DMS153 treated with DMSO at 0.1 percent for 48 hours (cell line): ENCODE data around the gene ODAPH.
A peak's percentile ranks its signal among the peaks of the same experiment; 100 is the strongest.
"Not testable (repeated sequence)": the region's sequence is repeated elsewhere in the genome, so short reads cannot be mapped to it uniquely, and the experiment has no call there.

ENCODE experiments used
- DNase-seq: peaks from one replicate; lab custom pipeline; 2025; ENCODE audit not compliant: unreplicated experiment; lab: John Stamatoyannopoulos, UW

Gene ODAPH, protein sequence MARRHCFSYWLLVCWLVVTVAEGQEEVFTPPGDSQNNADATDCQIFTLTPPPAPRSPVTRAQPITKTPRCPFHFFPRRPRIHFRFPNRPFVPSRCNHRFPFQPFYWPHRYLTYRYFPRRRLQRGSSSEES

DNA sequence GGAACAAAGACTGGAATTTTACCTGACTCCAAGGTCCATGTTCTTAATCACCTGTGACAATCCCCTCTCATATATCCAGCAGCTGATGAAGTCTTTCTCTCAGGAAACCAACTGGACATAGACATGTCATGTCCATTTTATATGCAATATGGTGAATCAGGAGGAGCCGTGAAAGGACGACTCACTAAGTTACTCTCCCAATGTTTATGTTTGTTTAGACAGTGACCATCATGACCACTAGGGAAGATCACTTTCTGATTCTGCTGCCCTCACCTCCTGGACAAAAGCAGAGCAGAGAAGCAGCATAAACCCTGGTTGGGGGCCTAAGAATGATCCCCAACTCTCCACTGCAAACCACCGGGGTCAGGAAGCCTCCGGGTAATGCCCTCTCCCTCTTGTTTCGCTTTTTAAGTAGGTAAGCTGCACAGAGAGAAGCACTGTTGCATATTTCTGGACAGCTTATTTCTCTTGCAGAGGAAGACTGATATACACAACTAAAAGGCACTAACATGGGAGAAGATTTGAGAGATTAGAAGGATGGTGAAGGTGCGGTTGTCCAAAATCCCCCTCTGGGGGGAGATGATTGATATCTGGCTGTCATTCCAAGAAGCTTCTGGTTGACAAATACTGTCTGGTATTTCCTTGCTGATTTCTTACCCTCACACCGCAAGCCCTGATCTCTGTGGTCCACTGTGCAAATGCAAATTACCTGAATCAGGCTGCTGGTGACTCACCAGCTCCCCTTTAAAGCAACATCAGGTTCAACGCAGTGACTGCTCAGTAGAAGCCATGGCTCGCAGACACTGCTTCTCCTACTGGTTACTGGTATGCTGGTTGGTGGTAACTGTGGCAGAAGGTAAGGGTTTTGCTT is at the start of gene ODAPH:
TSS of gene ODAPH (plus strand) at position 773 of the 871 bp plus-strand sequence. CDS start at position 790, 17 bp downstream.
- DNase-seq, result no peak

DNA sequence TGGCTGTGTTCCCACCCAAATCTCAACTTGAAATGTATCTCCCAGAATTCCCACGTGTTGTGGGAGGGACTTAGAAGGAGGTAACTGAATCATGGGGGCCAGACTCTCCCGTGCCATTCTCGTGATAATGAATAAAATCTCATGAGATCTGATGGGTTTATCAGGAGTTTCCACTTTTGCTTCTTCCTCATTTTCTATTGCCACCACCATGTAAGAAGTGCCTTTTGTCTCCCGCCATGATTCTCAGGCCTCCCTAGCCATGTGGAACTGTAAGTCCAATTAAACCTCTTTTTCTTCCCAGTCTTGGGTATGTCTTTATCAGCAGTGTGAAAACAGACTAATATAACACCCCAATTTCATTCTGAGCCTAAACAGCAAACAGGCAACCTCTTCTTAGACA is 46.3 kb upstream of the ODAPH start:
- DNase-seq, result not testable (repeated sequence)

DNA sequence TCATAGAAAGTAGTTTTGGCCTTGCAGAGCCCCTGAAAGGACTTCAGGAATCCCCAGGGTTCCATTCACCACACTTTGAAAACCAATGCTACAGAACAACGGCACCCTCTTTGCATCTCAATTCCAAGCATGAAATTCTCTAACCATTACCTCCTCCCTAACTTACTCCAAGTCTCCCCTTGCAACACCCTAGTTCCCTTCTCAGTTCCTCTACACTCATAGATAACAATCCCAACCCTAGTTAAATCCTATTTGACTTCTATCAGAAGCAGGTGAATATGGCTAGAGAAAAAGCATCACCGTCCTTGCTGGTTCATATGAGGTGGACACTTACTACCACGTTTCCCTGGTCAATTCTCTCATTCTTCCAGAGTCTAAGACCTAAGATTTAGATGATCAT is 44.0 kb upstream of the ODAPH start:
- no peak for DNase-seq

DNA sequence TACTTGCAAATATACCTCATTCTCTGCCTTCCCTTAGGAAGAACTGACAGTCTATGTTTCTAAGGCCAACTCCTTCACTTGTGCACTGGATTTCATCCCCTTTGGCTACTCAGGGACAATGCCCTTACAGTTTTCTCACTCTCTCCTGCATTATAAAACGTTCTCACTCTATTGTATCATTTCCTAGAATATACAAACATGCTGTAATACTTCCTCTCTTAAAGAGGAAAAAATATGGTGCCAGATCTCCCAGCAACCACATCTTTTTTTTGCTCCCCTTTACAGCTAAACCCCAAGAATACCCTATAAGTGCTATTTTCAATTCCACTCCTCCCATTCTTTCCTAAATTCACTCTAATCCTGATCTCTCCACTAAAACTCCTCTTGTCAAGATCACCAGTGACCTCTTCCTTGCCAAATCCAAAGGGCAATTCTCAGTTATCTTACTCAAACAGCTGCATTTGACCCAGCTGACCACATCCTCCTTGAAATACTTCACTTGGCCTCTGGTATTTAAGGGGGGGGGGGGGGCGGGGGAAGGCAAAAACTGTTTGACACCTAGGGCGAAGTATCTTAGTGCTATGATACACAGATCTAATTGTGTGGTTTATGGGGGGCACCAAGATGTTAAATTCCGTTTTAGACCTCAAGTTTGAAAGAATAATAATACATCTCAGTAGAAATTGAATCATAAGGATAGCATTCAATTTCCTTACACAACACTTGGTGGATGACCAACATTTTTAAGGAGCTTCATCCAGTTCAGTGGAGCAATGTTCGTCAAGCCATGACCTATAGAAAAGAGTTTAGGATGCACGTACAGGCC is 43.3 kb upstream of the ODAPH start:
- DNase-seq, result no peak

DNA sequence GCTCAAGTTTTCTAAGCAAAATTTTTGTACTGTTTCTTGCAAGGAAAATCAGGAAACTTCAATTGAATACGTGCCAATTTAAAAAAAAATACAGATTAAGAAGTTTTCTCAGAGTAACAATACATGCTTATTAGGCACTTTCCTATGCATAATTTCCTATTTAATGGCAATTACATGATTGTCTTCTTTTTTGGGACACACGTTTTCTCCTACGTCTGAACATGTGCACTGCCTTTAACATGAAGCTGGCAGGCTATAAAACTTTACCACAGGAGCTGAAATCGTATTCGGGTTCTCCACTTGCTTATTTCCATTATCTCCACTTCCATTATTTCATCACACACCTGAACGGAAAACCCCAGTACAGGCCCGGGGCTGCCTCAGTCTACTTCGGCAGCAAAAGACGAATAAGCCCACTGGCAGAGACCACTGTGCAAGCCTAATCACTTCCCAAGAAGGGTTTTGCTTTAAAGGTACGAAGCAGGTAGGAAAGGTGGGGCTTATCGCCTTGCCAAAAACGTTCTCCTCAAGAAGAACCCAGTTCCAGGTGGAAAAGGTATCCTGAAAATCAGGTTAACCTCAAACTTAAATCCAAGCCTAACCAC is 42.2 kb upstream of the ODAPH start:
- DNase-seq, result peak; percentile 40

DNA sequence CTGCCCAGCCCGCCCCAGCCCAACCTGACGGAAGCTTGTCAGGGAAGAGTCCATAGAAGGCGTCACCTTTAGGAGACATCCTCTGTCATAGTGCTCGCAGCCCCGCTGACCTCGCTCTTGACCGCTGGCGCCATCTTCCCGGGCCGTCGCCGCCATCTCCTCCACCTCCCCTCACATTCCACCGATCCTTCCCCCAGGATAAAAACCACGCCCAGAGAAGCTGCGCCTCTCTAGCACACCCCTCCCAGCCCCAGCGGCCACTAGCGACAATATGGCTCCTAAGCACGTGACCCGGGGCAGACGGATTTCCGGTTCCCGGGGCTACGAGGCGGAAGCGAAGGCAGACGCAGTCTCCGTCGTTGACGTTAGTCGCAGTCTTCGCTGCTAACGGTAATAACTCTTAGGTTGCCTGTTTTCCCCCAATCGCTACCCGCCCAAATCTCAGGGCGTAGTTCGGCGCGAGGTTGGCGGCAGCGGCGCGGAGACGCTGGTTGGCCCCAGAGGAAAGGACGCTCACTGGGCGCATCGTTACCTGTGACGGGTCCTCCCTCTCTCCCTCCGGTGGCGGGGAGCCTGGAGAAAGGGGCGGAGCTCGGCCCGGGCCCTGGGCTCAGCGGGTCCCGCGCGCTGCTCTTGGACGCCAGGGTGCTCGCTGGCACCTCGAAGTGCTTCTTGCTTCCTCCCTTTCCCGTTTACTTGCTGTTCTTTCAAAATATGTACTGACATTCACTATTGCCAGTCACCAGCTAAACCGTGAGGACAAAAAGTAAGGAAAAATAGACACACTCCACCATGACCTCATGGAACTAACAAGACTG is 41.5 kb upstream of the ODAPH start, which contains the start of the genes RCHY1 and THAP6:
TSS of gene RCHY1 (minus strand) at position 273 of the 818 bp plus-strand sequence. CDS start at position 156, 117 bp downstream.
TSS of gene THAP6 (plus strand) at position 343 of the 818 bp plus-strand sequence. CDS start 980 bp downstream, outside the sequence.
- peak; percentile 95 for DNase-seq

DNA sequence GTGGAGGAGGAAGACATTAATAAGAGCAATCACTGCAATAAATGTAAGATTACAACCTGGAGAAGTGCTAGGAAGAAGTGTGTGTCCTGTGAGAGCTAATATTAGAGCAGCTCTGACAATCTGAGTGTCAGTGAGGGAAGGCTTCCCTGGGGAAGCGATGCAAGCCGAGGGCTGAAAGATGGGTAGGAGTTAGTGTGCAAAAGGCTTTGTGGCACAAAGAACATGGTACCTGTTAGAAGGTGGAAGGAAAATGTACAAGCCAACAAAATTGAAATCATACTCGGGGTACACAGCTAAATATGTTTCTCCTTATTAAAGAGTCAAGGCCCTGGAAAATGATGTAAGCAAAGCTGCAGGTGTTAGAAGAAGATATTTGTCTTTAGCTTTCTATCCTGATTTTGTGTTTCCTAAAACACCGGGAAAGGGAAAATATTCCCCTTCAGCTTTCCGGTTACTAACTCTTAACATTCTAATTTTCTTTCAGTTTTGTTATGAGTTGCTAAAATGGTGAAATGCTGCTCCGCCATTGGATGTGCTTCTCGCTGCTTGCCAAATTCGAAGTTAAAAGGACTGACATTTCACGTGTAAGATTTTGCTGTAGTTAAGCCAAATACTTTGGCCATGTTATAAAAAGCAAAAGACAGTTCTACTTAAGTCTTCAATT is 40.8 kb upstream of the ODAPH start:
- no peak for DNase-seq

DNA sequence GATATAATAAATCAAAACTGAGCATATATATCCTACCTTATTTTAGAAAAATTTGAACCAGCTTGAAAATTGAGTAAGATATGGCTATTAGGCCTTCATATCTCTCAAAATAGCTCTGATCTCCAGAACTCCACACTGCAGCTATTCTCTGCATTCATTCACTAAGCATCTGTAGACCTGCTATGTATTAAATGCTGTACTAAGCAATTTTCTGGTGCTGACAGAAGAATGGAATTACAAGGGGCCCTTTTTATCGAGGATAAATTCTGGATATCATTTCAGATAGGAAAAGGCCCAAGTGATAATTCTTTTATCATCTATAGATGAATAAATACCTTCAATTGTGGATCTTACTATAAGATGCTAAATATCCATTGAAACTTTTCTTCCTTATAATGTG is 39.7 kb upstream of the ODAPH start:
- no peak for DNase-seq

DNA sequence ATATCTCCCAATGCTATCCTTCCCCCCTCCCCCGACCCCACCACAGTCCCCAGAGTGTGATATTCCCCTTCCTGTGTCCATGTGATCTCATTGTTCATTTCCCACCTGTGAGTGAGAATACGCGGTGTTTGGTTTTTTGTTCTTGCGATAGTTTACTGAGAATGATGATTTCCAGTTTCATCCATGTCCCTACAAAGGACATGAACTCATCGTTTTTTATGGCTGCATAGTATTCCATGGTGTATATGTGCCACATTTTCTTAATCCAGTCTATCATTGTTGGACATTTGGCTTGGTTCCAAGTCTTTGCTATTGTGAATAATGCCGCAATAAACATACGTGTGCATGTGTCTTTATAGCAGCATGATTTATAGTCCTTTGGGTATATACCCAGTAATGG is 36.4 kb upstream of the ODAPH start:
- not testable (repeated sequence) for DNase-seq

DNA sequence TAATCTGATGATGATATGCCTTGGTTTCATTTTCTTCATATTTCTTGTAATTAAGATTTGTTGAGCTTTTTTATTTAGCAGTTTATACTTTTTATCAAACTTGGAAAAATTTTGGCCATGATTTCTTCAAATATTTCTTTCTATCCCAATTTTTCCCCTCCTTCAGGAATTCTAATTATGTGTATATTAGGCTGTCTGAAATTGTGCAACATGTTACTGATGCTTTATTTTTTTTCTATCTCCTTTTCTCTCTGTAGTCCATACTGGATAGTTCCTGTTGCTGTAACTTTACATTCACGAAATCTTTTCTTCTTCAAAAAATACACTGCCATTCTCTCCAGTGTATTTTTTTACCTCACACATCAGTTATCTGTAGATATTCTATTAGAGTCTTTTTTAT is 30.8 kb upstream of the ODAPH start:
- DNase-seq, result no peak

DNA sequence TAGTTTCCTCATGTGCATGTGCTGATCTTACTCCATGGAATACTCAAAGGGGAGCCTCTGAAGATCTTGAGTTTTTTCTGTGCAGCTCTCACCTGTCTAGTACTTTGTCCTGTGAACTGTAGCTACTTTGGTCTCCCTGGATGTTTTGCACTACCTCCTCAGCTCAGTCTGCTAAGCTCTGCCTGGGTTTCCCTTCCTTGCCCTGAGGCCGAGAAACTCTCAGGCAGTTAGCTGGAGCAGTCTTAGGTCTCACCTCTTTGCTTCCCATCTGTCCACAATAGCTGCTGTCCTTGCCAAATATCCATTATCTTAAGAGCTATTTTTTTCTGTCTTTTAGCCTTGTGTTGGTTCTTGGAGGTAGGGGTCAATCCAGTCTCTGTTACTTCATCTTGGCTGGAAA is 30.0 kb upstream of the ODAPH start:
- DNase-seq, result no peak

DNA sequence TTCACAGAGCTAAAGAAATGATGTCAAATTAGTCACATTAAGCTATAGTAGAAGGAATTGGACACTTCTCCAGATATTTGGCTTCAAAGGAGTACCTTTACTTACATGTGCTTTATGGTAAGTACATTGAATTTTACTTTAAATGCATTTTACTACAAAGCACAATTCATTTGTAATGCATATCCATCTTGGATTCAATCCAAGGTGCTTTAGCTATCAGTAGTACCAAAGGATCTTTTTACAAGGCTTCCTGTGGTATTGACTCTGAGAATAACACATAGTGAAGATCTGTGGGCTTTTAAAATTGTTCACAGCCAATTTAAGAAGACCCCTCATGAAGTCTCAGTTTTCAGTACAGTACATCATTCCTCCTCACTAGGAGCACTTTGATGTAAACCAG is 28.4 kb upstream of the ODAPH start:
- DNase-seq, result no peak

DNA sequence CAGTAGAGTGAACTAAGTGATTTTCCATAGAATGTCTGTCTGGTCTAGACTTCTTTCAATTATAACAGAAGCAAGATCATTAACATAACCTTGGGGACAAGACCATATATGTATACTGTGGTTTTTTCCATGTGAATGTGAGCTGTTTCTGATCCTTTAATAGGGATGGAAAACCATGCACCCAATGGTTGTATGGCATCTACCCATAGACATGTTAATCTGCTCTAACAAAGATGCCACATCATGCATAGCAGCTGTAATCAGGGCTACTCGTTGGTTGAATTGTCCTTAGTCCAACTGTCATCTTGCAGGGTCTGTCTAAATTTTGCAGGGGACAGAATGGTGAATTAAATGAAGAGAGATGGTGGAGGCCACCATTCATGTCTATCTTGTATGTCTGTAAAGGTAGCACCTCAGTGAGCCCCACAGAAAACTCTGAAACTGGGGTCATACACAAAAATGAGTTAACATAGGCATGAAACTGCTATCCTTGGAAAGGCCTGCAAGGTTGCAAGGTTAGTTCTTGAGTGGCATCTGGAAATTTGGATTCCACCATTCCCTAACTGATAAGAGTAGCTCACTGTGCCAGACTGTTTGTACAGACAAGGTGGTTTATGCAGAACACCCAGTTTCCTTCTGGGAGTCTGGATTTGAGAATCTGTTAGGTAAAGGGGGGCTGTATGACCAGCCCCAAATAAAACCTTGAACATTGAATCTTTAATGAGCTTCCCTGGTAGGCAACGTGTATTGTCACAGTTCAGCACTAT is 25.1 kb upstream of the ODAPH start:
- no peak for DNase-seq

DNA sequence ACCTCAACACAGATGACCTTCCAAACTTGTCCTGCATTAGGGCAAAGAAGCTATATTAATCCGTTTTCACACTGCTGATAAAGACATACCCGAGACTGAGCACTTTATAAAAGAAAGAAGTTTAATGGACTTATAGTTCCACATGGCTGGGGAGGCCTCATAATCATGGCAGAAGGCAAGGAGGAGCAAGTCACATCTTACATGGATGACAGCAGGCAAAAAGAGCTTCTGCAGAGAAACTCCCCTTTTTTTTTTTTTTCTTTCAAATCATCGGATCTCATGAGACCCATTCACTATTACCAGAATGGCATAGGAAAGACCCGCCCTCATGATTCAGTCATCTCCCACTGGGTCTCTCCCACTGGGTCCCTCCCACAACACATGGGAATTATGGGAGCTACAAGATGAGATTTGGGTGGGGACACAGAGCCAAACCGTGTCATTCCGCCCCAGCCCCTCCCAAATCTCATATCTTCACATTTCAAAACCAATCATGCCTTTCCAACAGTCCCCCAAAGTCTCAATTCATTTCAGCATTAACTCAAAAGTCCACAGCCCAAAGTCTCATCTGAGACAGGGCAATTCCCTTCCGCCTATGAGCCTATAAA is 24.2 kb upstream of the ODAPH start:
- not testable (repeated sequence) for DNase-seq

DNA sequence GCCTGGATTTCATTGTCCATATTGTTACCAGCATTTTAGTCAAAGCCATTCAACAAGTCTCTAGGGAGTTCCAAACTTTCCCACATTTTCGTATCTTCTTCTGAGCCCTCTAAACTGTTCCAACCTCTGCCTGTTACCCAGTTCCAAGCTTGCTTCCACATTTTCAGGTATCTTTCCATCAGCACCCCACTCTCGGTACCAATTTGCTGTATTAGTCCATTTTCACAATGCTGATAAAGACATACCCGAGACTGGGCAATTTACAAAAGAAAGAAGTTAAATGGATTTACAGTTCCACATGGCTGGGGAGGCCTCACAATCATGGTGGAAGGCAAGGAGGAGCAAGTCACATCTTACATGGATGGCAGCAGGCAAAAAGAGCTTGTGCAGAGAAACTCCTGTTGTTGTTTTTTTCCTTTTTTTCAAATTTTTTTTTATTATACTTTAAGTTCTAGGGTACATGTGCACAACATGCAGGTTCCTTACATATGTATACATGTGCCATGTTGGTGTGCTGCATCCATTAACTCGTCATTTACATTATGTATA is 22.5 kb upstream of the ODAPH start:
- DNase-seq, result not testable (repeated sequence)

DNA sequence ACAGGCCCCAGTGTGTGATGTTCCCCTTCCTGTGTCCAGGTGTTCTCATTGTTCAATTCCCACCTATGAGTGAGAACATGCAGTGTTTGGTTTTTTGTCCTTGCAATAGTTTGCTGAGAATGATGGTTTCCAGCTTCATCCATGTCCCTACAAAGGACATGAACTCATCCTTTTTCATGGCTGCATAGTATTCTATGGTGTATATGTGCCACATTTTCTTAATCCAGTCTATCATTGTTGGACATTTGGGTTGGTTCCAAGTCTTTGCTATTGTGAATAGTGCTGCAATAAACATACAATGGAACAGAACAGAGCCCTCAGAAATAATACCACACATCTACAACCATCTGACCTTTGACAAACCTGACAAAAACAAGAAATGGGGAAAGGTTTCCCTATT is 21.9 kb upstream of the ODAPH start:
- DNase-seq, result not testable (repeated sequence)

DNA sequence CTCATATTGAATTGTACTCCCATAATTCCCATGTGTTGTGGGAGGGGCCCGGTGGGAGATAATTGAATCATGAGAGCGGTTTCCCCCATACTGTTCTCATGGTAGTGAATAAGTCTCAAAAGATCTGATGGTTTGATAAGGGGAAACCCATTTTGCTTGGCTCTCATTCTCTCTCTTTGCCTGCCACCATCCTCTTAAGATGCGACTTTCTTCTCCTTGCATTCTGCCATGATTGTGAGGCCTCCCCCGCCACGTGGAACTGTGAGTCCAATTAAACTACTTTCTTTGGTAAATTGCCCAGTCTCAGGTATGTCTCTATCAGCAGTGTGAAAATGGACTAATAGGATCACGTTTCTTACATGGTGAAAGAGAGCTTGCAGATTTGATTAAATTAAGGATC is 18.6 kb upstream of the ODAPH start:
- DNase-seq, result not testable (repeated sequence)

DNA sequence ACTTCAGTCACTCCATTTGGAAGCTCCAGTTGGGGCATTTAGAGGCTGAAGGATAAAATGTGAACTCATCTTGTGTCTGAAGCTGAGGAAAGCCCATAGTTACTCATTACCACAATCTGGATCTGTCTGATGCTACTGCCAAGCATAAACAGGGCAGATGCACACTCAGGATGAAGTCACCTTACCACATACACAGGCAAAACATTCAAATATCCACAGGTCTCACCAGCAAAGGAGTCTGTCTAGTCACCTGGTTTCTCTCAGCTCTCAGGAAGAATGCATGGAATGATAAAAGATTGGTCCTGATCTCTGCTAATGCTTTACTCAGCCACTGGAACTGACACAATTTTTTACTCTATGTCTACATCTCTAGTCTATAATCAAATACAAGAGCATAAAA is 13.0 kb upstream of the ODAPH start:
- DNase-seq, result no peak
